GM23248 (cell line): Measurements from ENCODE around the gene TRIM26. TPM values are rescaled to one million over a fixed set of nuclear protein-coding genes. Genes with fewer than 3 reads are reported as not detected.

Source experiments
- DNase-seq: peaks from one replicate; pipeline ENCODE4 v3.0.0-alpha.2; 2015
- H2AFZ ChIP-seq: fragments of 200-600 bp; sonication (generic); 2 replicates; pipeline ENCODE4 v1.6.1; 2016; ENCODE audit warnings: antibody characterized with exemption
- H3F3A ChIP-seq: fragments of 200-600 bp; sonication (generic); 2 replicates; pipeline ENCODE4 v1.6.1; 2016; ENCODE audit warnings: mild to moderate bottlenecking, antibody characterized with exemption, mixed run types; ENCODE audit not compliant: insufficient read depth
- H3K27ac ChIP-seq: fragments of 200-600 bp; sonication (generic); 2 replicates; pipeline ENCODE4 v1.5.1; 2016; ENCODE audit warnings: mild to moderate bottlenecking
- H3K27me3 ChIP-seq: fragments of 200-600 bp; sonication (generic); replicated peaks from 2 replicates; pipeline ENCODE4 v1.6.1; 2016; ENCODE audit warnings: mild to moderate bottlenecking; ENCODE audit not compliant: insufficient read depth
- H3K36me3 ChIP-seq: fragments of 200-600 bp; sonication (generic); 2 replicates; pipeline ENCODE4 v1.6.1; 2016; ENCODE audit warnings: low read depth, mild to moderate bottlenecking
- H3K4me1 ChIP-seq: fragments of 200-600 bp; sonication (generic); 2 replicates; pipeline ENCODE4 v1.6.1; 2016; ENCODE audit warnings: mild to moderate bottlenecking; ENCODE audit not compliant: insufficient read depth
- H3K4me2 ChIP-seq: fragments of 200-600 bp; sonication (generic); one replicate; pipeline ENCODE4 v1.6.1; 2016; ENCODE audit warnings: mild to moderate bottlenecking; ENCODE audit not compliant: unreplicated experiment
- H3K4me3 ChIP-seq: fragments of 200-600 bp; sonication (generic); 2 replicates; pipeline ENCODE4 v1.5.1; 2016; ENCODE audit warnings: mild to moderate bottlenecking
- H3K79me2 ChIP-seq: fragments of 200-600 bp; sonication (generic); 2 replicates; pipeline ENCODE4 v1.6.1; 2016; ENCODE audit warnings: mild to moderate bottlenecking; ENCODE audit not compliant: insufficient read depth
- H3K9ac ChIP-seq: fragments of 200-600 bp; sonication (generic); 2 replicates; pipeline ENCODE4 v1.6.1; 2016; ENCODE audit warnings: mild to moderate bottlenecking
- H3K9me2 ChIP-seq: fragments of 200-600 bp; sonication (generic); 2 replicates; pipeline ENCODE4 v1.6.1; 2016; ENCODE audit warnings: mixed run types, mild to moderate bottlenecking, moderate library complexity; ENCODE audit not compliant: insufficient read depth
- H3K9me3 ChIP-seq: fragments of 200-600 bp; sonication (generic); one replicate; pipeline ENCODE4 v1.6.1; 2017; ENCODE audit warnings: low read depth
- H4K20me1 ChIP-seq: fragments of 200-600 bp; sonication (generic); 2 replicates; pipeline ENCODE4 v1.6.0; 2016; ENCODE audit not compliant: insufficient read depth
- EZH2 ChIP-seq: fragments of 200-600 bp; sonication (generic); IDR thresholded peaks from 2 replicates; pipeline ENCODE4 v1.6.1; 2018; ENCODE audit warnings: antibody characterized with exemption, mild to moderate bottlenecking; ENCODE audit not compliant: insufficient read depth, poor library complexity, severe bottlenecking
- EZH2phosphoT487 ChIP-seq: fragments of 200-600 bp; sonication (generic); IDR thresholded peaks from 2 replicates; pipeline ENCODE4 v1.6.1; 2018; ENCODE audit warnings: antibody characterized with exemption, moderate library complexity, mild to moderate bottlenecking, low read depth; ENCODE audit not compliant: insufficient read depth
- WGBS, 2 experiments: methylation state at CpG; one replicate each; pipeline ENCODE4 v1.1.6; 2015 to 2017; ENCODE audit warnings: low lambda C conversion rate in 2 of 2, low coverage in 1 of 2; ENCODE audit errors: missing lambda C conversion rate in 2 of 2; 5-methylcytosine and 5-hydroxymethylcytosine counted together
- in situ Hi-C: fragments of 300-500 bp; cut with MboI; formaldehyde crosslinking; loops from 2 replicates; pipeline ENCODE4 v1.15.0; 2020
- polyA plus RNA-seq: library from polyadenylated mRNA; unstranded; fragments of >200 nt; fragmentation: Nextera tagmentation; extraction: Ambion mirVana; gene quantifications from 2 replicates; pipeline ENCODE4 v1.2.1, GENCODE V29; 2016
- total RNA-seq: library from RNA; depleted of rRNA; stranded (reverse); fragments of >200 nt; shearing (Covaris generic); gene quantifications from 2 replicates; pipeline ENCODE4 v1.2.3, GENCODE V29; 2014

The TRIM26 gene
- total and polyA plus RNA-seq, 2 experiments from 2014 or later = 22.9 to 30.7 TPM

DNA sequence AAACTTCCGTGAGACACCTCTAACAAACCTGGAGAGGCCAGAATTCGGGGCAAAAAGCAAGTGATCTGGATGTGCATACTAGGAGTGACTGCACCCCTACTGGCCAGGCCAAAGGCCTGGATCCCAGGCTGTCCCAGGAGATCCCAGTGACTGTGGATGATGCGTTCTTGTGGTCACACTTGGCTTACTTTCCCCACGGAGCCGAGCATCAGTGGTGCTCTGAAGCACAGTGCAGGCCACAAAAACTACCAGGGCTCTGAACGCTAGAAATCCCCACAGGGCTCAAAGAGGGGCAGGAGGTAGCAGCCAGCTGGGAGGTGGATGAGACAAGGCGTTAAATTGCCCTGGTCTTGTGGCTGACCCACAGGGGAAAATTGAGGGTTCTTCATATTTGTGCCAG, 7.1 kb downstream of the TRIM26 start:
- in situ Hi-C loops = no loop called here
- no peak overlapping the region for H3K4me3 ChIP-seq
- H3K9me2 ChIP-seq = no peaks in the 10 kb centered on the region
- H3K27ac ChIP-seq = peak overlapping the region; percentile 29
- H3K27me3 ChIP-seq = no peaks in the 10 kb centered on the region
- no peak for TF ChIP-seq EZH2
- no peak for TF ChIP-seq EZH2phosphoT487
- WGBS, 2 experiments = 63 to 65% methylated on average over 7 of the region's 7 CpGs
- peaks cover 3% of the 10 kb centered on the region; the same call in 1 of the 2 replicates for H4K20me1 ChIP-seq
- no peaks in the 10 kb centered on the region for H3K36me3 ChIP-seq
- peaks cover 28% of the 10 kb centered on the region for H3F3A ChIP-seq
- H2AFZ ChIP-seq = no peak overlapping the region
- no peaks in the 10 kb centered on the region for H3K9me3 ChIP-seq
- peak; percentile 65 for DNase-seq
- H3K4me1 ChIP-seq = peaks cover 28% of the 10 kb centered on the region
- no peak overlapping the region for H3K9ac ChIP-seq
- H3K4me2 ChIP-seq = peak overlapping the region; percentile 57
- peaks cover 97% of the 10 kb centered on the region for H3K79me2 ChIP-seq

GRCh38 chr6:30204116-30204515, 9.1 kb downstream of the TRIM26 start:
- H3K9ac ChIP-seq = no peak overlapping the region
- DNase-seq = no peak
- H3K4me2 ChIP-seq = no peak overlapping the region
- WGBS, 2 experiments = 95 to 100% methylated on average over 1 of the region's 1 CpG
- peaks cover 26% of the 10 kb centered on the region for H3K4me1 ChIP-seq
- H3K27ac ChIP-seq = no peak overlapping the region
- peaks cover 11% of the 10 kb centered on the region; the same call in 1 of the 2 replicates for H3K36me3 ChIP-seq
- in situ Hi-C loops = no loop called here
- H3K9me2 ChIP-seq = no peaks in the 10 kb centered on the region
- H3K9me3 ChIP-seq = no peaks in the 10 kb centered on the region
- no peak overlapping the region for H3K4me3 ChIP-seq
- peaks cover 3% of the 10 kb centered on the region; the same call in 1 of the 2 replicates for H4K20me1 ChIP-seq
- no peaks in the 10 kb centered on the region for H3K27me3 ChIP-seq
- H3K79me2 ChIP-seq = peaks cover 91% of the 10 kb centered on the region
- TF ChIP-seq EZH2phosphoT487 (no peak), EZH2 (no peak)
- H3F3A ChIP-seq = peaks cover 28% of the 10 kb centered on the region
- H2AFZ ChIP-seq = no peak overlapping the region

GRCh38 chr6:30202366-30202765, 10.8 kb downstream of the TRIM26 start:
- no peak overlapping the region for H2AFZ ChIP-seq
- 90% methylated on average over 4 of the region's 4 CpGs for WGBS, 2 experiments
- no peaks in the 10 kb centered on the region for H3K9me3 ChIP-seq
- peaks cover 16% of the 10 kb centered on the region for H3K4me1 ChIP-seq
- no peaks in the 10 kb centered on the region; the same call in 1 of the 2 replicates for H4K20me1 ChIP-seq
- H3K79me2 ChIP-seq = peaks cover 73% of the 10 kb centered on the region
- H3K36me3 ChIP-seq = peaks cover 19% of the 10 kb centered on the region; the same call in 1 of the 2 replicates
- no peaks in the 10 kb centered on the region for H3K27me3 ChIP-seq
- H3K9ac ChIP-seq = no peak overlapping the region
- in situ Hi-C loops = no loop called here
- DNase-seq = no peak
- H3K9me2 ChIP-seq = no peaks in the 10 kb centered on the region
- TF ChIP-seq EZH2 (no peak), EZH2phosphoT487 (no peak)
- H3K4me3 ChIP-seq = no peak overlapping the region
- no peak overlapping the region for H3K27ac ChIP-seq
- no peak overlapping the region for H3K4me2 ChIP-seq
- H3F3A ChIP-seq = peaks cover 14% of the 10 kb centered on the region

DNA sequence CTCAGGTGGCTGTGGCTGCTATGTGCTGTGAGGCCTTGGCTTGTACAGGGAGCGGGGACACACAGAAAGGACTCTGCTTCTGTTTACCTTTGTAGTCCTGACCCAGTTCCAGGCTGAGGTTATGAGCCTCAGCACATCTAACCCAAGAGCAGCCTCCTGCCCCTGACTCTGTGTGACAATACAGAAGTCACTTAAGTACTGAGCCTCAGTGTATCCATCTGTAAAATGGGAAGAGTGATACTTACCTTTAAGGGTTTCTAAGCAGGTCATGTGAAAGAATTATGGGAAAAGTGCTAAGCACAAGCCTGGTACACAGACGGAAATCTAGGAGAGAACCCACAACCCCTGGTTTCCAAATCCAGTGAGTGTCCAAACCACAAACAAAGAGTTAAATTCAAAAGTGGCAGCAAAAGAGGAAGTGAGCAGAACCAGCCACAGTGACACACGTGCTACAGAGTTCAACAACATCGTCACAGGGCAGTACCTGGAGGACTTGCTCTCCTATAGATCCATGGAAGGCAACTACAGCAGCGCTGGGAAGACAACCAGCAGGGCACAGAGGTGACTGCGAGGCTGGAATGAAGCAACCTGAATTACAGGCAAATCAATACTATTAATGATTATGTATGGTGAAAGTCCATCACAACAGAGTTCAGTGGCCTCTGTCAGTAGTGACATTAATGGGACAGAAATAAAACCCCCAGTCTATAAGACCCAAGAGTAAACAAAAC, 12.5 kb downstream of the TRIM26 start:
- WGBS, 2 experiments = 89 to 93% methylated on average over 6 of the region's 6 CpGs
- in situ Hi-C loops = no loop called here
- TF ChIP-seq EZH2 = no peak
- TF ChIP-seq EZH2phosphoT487 = no peak
- Histone ChIP-seq H3K9ac (no peak overlapping the region), H3K9me3 (no peaks in the 10 kb centered on the region), H3K4me2 (no peak overlapping the region), H3K9me2 (no peaks in the 10 kb centered on the region), H3K79me2 (peaks cover 60% of the 10 kb centered on the region), H3F3A (no peaks in the 10 kb centered on the region), H3K4me1 (no peaks in the 10 kb centered on the region), H4K20me1 (no peaks in the 10 kb centered on the region; the same call in 1 of the 2 replicates), H3K27me3 (no peaks in the 10 kb centered on the region), H3K4me3 (no peak overlapping the region), H3K36me3 (peaks cover 24% of the 10 kb centered on the region; the same call in 1 of the 2 replicates), H2AFZ (no peak overlapping the region), H3K27ac (no peak overlapping the region)
- DNase-seq = no peak
